ENCODE results near the gene CRADD. TPM values are rescaled to one million over a fixed set of nuclear protein-coding genes. Genes with fewer than 3 reads are reported as not detected.
"Not testable (repeated sequence)": the region's sequence is repeated elsewhere in the genome, so short reads cannot be mapped to it uniquely, and the experiment has no call there.

CRADD gene
- total RNA-seq, 2 experiments from 2014 or later = 10.1 to 11.8 TPM

GRCh38 chr12:93773122-93773871 is 96.1 kb downstream of the CRADD start:
- POLR2A ChIA-PET = no interaction called here
- CTCF ChIA-PET = no interaction called here

DNA sequence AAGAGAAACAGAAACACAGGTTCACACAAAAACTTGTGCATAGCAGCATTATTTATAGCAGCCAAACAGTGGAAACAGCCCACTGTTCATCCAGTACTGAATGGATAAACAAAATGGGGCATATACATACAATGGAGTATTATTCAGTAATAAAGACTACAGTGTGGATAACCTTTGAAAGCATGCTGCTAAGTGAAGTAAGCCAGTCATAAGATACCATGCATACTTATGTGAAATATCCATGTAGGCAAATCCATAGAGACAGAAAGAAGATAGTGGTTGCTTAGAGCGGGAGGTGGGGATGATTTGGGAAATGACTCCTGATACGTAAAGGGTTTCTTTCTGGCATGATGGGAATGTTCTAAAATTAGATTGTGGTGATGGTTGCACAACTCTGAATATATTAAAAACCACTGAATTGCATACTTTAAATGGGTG is 99.4 kb downstream of the CRADD start:
- ChIA-PET POLR2A (no interaction called here), CTCF (no interaction called here)

- ChIA-PET POLR2A (no interaction called here), CTCF (interaction anchor here (0.6 kb wide), 1 partner anchor 617 kb away, joined by 4 read pairs; no protein-coding TSS in a partner anchor)
Observed at GRCh38 chr12:93777254-93777653, 100.1 kb downstream of the CRADD start.

GRCh38 chr12:93778306-93778705 is 101.1 kb downstream of the CRADD start:
- CTCF ChIA-PET = no interaction called here

DNA sequence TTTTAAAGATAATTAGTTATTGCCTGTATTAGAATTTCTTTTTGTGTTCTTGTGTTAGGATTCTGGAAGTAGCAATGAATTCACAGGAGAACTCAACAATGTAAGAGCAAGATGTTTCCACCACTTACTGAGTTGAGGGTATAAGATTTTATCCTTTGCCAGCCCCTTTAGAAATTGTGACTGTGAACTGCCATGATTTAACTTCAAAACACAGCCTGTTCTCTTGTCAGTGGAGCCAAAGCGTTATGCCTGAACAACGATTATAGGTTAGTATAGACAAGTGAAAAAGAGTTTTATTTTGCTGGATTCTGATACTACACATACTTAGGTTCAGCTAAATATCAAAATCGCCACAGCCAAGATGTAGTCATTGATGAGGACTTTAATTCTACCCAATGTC is 101.6 kb downstream of the CRADD start:
- ChIA-PET POLR2A (no interaction called here), CTCF (no interaction called here)

More at GRCh38 chr12:93778306-93778705, 101.1 kb downstream of the CRADD start:
- POLR2A ChIA-PET = no interaction called here

DNA sequence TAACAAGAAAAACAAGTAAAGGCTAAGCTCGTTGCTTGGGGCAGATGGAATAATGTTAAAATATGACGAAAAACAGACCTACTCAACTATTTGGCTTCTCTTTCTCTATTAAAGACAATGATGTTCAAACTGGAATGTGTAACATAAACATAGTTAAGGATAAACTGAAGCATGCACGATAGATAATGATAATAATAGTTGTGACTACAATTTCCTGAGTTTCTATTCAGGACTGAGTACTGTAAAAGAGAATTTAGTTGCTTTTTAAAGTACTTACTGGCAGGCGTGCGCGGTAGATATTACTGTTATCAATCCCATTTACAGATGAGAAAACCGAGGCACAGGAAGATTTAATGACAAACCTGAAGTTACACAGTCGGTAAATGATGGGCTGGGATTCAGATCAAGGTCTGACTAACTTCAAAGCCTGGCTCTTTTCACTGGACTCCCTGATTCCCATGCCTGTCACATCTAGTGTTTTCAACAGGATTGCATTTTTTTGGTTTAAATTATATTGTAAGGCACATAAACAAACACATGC is 103.0 kb downstream of the CRADD start:
- ChIA-PET POLR2A (no interaction called here), CTCF (interaction anchor here (0.7 kb wide), 1 partner anchor 198 kb away, joined by 3 read pairs; no protein-coding TSS in a partner anchor)

DNA sequence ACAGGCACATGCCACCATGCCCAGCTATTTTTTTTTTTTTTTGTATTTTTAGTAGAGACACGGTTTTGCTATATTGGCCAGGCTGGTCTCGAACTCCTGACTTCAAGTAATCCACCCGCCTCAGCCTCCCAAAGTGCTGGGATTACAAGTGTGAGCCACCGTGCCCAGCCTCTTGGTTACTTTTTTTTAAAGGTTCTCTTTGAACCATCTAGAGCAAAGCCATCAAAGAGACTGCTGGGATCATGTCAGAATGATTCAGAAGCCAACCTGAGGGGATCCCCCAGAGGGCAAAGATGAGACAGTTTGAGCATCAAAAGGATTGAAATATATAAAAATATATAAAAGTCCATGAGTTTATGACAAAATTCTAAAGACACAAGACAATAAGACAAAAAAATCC is 103.7 kb downstream of the CRADD start:
- POLR2A ChIA-PET, CTCF ChIA-PET: not testable (repeated sequence)

- POLR2A ChIA-PET = not testable (repeated sequence)
Observed at GRCh38 chr12:93781961-93782360, 104.8 kb downstream of the CRADD start.

DNA sequence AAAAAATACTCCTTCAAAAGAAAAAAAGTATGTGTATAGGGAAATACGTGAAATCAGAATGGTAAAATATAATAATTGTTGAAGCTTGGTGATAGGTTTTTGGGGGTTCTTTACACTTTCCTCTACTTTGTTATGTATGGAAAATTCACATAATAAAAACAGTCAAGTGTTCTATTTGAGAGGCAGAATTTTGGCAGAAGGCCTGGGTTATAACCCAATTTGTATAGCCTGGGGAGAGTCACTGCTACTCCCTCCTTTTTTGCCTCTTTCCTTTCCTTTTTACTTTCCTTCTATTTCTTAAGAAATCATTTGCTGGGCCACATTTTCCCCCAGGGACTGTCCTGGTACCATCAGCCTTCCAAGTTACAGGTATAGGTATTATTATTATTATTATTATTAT is 105.7 kb downstream of the CRADD start:
- ChIA-PET POLR2A (no interaction called here), CTCF (no interaction called here)

More at GRCh38 chr12:93781961-93782360, 104.8 kb downstream of the CRADD start:
- CTCF ChIA-PET = not testable (repeated sequence)

GRCh38 chr12:93783832-93784231 is 106.7 kb downstream of the CRADD start:
- POLR2A ChIA-PET = no interaction called here

DNA sequence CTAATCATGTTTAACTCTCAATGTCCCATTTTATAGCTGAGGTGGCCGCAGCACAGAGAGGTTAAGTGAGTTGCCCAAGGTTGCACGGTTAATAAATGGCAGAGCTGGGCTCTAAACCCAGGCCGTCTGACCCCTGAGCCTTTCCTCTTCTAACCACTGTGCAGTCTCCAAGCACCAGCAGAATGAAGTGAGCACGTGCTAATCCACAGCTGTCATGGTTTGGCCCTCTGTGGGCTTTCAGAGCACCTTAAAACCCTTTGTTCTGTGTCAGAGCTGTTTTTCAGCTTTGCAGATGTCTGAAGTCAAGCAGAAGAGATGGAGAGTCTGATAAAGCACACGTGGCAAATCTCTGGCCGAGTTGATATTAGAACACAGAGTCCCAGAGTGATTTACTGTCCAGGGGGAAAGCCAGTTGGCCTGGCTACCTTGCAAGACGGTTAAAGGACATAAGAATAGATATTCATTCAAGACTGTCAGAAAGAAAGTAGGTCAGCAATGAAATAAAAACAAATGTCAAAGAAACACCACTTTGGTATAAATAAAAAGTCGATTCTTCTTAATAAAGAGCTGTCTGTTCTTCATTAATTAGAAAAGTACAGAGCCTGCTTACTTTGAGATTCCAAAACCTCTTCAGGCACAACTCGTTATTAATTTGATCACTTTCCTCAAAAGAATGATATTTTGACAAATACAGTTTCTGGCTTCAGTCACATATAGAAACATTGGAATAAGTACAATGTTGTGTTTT is 107.3 kb downstream of the CRADD start:
- POLR2A ChIA-PET = no interaction called here
- CTCF ChIA-PET = interaction anchor here (0.6 to 2.0 kb wide), 3 partner anchors 9 to 26 kb away, joined by 3 to 4 read pairs (median 3); no protein-coding TSS in a partner anchor

More at GRCh38 chr12:93783832-93784231, 106.7 kb downstream of the CRADD start:
- CTCF ChIA-PET = interaction anchor here (0.6 kb wide), 1 partner anchor 42 kb away, joined by 3 read pairs; no protein-coding TSS in a partner anchor

- CTCF ChIA-PET = interaction anchor here (0.8 to 2.0 kb wide), 3 partner anchors 8 to 316 kb away, joined by 3 to 4 read pairs (median 3); no protein-coding TSS in a partner anchor
- POLR2A ChIA-PET = no interaction called here
Observed at GRCh38 chr12:93785249-93786010, 108.3 kb downstream of the CRADD start.

DNA sequence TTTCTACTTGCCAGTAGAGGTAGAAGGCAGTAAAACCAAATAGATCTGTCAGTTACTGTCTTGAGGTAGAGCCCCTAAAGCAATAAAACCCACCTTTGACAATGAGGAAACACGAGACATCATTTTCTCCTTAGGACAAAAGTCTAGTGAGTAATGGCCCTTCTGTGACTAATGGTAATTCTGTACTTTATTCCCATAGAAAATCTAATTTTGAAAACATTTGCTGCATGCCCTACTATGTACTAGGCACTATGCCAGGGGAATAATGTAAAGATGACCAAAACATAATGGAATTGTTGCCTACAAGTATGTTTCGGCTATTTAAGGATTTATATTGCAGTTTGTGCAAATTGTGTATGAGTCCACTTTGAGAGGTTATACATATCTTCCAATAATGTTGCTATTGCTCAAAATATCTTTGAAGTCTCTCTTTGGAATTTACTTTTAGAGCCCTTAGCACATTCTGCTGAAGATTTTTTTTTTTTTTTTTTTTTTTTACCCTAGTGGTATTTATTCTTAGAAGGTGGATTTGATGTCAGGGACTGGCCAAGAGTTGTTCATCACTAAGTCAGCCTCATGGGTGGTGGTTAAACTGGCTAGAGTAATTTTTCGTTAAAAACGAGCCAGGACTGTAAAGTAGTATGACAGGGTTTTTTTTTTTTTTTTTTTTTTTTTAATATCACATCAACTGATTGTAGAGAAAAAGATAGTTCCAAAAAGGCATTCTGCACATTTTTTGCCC is 109.7 kb downstream of the CRADD start:
- CTCF ChIA-PET = interaction anchor here (0.6 kb wide), 1 partner anchor 94 kb away, joined by 3 read pairs; no protein-coding TSS in a partner anchor
- POLR2A ChIA-PET = no interaction called here

DNA sequence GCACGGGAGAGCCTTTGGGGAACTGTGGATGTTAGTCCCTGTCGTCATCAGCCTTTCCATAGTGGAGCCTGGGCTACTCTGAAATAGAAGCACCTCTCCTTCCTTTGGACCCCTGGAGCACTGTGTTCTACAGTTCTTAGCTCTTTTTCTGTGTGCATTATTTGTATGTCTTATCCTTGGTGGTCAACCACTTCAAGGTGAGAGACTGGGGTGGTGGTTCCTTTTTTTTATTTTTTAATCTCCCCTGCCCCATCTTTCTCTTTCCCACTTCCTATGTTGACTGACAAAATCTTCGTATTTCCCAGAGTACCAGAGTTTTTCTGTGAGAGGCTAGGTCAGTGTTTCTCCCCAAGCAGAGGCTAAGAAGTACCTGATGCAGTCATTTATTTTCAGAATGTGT is 111.7 kb downstream of the CRADD start:
- ChIA-PET CTCF (no interaction called here), POLR2A (no interaction called here)

GRCh38 chr12:93789767-93790166 is 112.6 kb downstream of the CRADD start:
- POLR2A ChIA-PET = no interaction called here

GRCh38 chr12:93790472-93791152 is 113.4 kb downstream of the CRADD start:
- POLR2A ChIA-PET = interaction anchor here (0.7 kb wide), 1 partner anchor 489 kb away, joined by 3 read pairs; no protein-coding TSS in a partner anchor

More at GRCh38 chr12:93789767-93790166, 112.6 kb downstream of the CRADD start:
- CTCF ChIA-PET = interaction anchor here (0.5 to 1.6 kb wide), 3 partner anchors 28 to 489 kb away, joined by 3 to 5 read pairs (median 4); no protein-coding TSS in a partner anchor

GRCh38 chr12:93793007-93793406 is 115.8 kb downstream of the CRADD start:
- CTCF ChIA-PET = interaction anchor here (0.7 kb wide), 1 partner anchor 8 kb away, joined by 3 read pairs; no protein-coding TSS in a partner anchor
- POLR2A ChIA-PET = no interaction called here

More at GRCh38 chr12:93790472-93791152, 113.4 kb downstream of the CRADD start:
- CTCF ChIA-PET = interaction anchor here (0.9 to 1.6 kb wide), 2 partner anchors 29 to 311 kb away, joined by 3 to 5 read pairs; no protein-coding TSS in a partner anchor

DNA sequence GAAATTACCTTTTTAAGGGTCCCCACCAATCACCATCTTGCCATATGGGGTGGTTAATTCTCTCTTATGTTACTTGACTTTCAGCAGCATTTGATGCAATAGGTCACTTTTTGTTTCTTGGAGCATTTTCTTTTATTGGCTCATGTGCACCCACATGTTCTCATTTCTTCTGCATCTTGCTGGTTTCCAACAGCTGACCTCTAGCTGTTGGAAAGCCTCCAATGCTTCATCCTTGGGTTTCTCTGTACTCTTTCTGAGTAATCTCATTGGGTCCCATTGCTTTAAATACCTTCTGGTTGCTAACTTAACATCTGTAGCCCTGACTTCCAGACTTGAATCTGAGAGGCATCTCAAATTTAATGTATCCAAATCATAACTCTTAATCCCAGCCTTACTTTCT is 116.8 kb downstream of the CRADD start:
- ChIA-PET POLR2A (no interaction called here), CTCF (interaction anchor here (0.7 kb wide), 1 partner anchor 9 kb away, joined by 3 read pairs; no protein-coding TSS in a partner anchor)
